Activated CD4-positive, CD25-positive, alpha-beta regulatory T cell treated with anti-CD3 and anti-CD28 coated beads, Interleukin-2, amount 50 U/mL, for 24 hours (primary cell): ENCODE measurements around the gene CRYZ.
"Not testable (repeated sequence)": the region's sequence is repeated elsewhere in the genome, so short reads cannot be mapped to it uniquely, and the experiment has no call there.

Source experiments
- ATAC-seq, 2 donors: fragments of 150-1000 bp; cut with Tn5 transposase; one replicate each; pipeline ENCODE4 v1.10.0; 2021; ENCODE audit warnings: mild to moderate bottlenecking in 1 of 2, moderate library complexity in 1 of 2

The CRYZ gene

DNA sequence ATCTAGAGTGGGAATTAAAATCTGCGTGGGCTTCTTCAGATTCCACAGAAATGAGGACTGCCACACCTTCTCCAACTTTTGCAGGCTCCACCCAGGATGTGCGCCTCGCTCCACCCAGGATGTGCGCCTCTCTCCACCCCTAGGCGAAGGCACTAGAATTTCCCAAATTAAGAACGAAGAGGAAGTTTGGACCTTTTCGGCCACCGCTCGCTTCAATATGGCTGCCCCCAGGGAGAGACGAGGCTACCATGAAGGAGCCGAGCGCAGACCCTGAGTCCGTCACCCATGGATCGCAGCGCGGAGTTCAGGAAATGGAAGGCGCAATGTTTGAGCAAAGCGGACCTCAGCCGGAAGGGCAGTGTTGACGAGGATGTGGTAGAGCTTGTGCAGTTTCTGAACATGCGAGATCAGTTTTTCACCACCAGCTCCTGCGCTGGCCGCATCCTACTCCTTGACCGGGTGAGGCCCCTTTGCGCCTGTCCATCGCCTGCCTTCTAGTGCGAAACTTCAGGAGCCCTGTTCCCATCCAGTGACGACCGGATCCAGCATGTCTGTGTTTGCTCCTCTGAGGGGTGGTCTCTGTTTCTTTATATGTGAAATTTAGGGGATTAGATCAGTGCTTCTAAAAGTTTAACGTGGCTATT is at the start of gene CRYZ, which contains the start of gene TYW3:
Gene CRYZ, minus strand, starts transcription at position 91 of the 644 bp plus-strand sequence. CDS start 8,229 bp downstream, outside the sequence.
Gene TYW3, plus strand, starts transcription at position 193 of the 644 bp plus-strand sequence. Its CDS starts 93 bp downstream, at position 286.
- peak; percentile 82 to 83 for ATAC-seq

DNA sequence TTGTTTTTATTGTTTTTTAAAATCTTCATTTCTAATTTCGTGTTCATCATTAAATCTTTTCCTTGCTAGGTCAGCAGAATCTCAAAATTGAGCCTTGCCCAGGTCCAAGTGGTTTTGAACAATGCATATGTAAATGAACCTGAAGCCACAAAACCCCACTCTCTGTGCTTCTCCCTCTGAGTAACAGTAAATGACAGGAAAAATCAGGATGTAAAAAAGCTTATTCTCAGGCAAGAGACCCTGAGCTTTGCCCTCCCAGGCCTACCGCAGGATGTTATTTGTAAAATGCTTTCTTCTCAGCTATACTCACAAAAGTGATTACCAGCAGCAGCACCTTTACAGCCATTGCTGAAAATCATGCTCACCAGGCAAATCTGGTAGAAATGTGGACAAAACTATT is 47.7 kb upstream of the CRYZ start:
- ATAC-seq = no peak

GRCh38 chr1:74779750-74780149 is 46.9 kb upstream of the CRYZ start:
- no peak for ATAC-seq

GRCh38 chr1:74777525-74777924 is 44.7 kb upstream of the CRYZ start:
- ATAC-seq = no peak

- no peak for ATAC-seq
Measured at GRCh38 chr1:74775735-74776134, 42.9 kb upstream of the CRYZ start.

- ATAC-seq = no peak
Measured at GRCh38 chr1:74773582-74773981, 40.7 kb upstream of the CRYZ start.

DNA sequence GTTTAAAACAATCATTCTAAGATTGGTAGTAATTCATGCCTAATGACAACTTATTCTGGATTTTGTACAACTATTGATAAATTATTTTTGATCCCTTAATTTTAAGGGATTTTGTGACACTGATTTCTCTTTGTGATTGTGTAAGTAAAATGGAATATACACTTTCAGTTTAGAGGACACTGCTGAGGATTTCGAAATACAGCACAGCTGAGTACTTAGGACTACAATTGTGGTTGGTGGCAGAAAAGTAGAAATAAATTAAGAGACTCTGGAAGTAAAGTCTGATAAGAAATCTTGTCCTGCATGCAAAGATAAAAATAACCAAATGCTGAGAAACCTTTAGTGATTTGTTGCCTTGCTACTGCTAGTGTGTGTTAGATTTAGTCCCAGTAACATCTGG is 40.1 kb upstream of the CRYZ start:
- ATAC-seq = no peak

GRCh38 chr1:74771913-74772515 is 39.2 kb upstream of the CRYZ start:
- ATAC-seq = no peak

- ATAC-seq = no peak
Measured at GRCh38 chr1:74767490-74767889, 34.6 kb upstream of the CRYZ start.

DNA sequence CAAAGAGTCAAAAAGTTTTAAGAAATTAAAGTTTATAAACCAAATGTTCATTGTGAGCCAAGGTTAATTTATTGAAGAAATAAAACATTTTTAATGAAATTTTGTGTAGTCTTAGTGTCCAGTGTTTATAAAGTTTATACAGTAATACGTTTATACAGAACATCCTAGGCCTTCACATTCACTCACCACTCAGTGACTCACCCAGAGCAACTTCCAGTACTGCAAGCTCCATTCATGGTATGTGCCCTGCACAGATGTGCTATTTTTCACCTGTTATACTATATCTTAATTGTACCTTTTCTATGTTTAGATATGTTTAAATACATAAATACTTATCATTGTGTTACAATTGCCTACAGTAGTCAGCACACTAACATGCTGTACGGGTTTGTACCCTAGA is 33.7 kb upstream of the CRYZ start:
- no peak for ATAC-seq

DNA sequence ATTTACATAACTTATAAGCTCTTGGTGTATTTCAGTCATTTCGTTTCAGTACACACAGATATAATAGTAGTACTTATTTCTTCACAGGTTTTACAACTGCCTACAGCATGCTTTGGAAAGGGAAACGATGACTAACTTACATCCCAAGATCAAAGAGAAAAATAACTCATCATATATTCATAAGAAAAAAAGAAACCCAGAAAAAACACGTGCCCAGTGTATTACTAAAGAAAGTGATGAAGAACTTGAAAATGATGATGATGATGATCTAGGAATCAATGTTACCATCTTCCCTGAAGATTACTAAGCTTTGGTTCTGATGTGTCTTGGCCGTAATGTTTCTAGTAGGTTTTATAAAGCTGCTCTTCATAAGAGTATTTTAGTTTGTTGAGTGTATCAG is 31.0 kb upstream of the CRYZ start:
- ATAC-seq = peak; percentile 84 to 89

DNA sequence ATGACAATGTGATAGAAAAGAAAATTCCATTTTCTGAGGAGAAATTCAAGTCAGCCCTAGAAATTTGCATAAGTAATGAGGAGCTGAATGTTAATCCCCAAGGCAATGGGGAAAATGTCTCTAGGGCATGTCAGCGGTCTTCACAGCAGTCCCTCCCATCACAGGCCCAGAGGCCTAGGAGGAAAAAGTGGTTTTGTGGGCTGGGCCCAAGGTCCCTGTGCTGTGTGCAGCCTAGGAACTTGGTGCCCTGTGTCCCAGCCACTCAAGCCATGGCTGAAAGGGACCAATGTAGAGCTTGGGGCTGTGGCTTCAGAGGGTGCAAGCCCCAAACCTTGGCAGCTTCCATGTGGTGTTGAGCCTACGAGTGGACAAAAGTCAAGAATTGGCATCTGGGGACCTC is 23.8 kb upstream of the CRYZ start:
- not testable (repeated sequence) for ATAC-seq

DNA sequence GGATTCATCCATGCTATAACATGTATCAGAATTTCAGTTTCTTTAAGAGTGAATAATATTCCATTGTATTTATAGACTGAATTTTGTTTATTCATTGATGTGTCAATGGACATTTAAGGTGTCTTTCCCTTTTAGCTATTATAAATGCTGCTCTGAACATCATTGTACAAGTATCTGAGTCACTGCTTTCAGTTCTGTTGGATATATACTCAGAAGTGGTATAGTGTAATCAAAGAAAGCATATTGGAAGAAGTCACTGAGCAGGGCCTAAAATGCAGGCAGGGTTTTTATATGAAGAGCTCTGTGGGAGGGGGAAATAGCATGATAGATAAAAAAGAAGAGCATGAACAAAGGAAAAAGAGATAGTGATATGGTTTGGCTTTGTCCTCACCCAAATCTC is 22.6 kb upstream of the CRYZ start:
- peak in 1 of 2 donors; percentile 63 for ATAC-seq

DNA sequence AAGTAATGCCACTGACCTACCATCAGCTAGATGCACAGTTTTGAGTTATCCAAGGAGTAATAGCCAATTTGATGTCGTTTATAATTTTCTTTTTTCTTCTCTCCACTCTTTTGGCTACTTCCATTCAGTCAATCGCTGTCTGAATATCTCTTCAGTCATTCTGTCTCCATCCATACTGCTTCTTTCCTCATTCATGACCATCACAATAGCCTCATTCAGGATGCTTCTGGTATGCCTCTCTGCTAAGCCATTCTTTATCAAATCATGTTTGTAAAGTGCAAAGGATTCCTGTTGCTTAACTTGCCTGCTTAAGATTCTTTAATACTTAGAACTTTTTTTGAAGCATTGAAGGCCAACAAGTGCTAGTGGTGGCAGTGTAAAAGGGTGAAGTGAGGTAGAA is 20.3 kb upstream of the CRYZ start:
- no peak for ATAC-seq

- ATAC-seq = no peak
Measured at GRCh38 chr1:74748960-74749359, 16.1 kb upstream of the CRYZ start.

DNA sequence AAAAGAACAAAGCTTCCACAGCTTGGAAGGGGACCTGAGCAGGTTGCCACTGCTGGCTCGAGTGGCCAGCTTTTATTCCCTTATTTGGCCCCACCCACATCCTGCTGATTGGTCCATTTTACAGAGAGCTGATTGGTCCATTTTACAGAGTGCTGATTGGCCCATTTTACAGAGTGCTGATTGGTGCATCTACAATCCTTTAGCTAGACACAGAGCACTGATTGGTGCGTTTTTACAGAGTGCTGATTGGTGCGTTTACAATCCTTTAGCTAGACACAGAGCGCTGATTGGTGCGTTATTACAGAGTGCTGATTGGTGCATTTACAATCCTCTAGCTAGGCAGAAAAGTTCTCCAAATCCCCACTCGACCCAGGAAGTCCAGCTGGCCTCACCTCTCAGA is 12.4 kb upstream of the CRYZ start:
- ATAC-seq = not testable (repeated sequence)

DNA sequence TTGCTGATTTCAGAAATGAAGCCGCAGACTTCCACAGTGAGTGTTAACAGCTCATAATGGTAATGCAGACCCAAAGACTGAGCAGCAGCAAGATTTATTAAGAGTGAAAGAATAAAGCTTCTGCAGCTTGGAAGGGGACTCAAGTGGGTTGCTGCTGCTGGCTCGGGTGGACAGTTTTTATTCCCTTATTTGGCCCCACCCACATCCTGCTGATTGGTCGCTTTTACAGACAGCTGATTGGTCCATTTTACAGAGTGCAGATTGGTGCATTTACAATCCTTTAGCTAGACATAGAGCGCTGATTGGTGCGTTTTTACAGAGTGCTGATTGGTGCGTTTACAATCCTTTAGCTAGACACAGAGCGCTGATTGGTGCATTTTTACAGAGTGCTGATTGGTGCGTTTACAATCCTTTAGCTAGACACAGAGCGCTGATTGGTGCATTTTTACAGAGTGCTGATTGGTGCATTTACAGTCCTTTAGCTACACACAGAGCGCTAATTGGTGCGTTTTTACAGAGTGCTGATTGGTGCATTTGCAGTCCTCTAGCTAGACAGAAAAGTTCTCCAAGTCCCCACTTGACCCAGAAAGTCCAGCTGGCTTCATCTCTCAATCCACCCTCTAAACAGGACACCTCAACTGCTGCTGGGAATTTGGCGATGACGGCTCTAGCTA is 7.6 kb upstream of the CRYZ start:
- not testable (repeated sequence) for ATAC-seq

DNA sequence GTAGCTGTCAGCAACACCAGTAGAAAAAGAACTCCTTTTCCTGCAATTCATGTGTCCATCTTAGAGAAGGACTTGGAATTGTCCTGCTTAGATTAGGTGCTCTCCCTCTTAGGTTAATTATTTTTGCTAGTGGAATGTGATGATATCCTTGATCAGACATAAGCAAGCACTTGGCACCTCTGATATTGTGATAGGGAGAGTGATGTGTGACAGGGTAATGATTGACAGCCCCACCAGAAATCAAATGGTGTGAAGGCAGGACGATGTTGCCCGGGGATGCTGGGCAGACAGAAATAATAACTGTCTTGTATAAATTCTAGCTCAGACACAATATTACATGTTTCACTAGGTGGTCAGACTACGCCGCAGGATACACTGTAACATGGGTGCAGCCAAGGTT is 4.5 kb upstream of the CRYZ start:
- ATAC-seq = no peak

- peak; percentile 59 to 66 for ATAC-seq
Measured at GRCh38 chr1:74733604-74734484, 994 bp upstream of the CRYZ start.

DNA sequence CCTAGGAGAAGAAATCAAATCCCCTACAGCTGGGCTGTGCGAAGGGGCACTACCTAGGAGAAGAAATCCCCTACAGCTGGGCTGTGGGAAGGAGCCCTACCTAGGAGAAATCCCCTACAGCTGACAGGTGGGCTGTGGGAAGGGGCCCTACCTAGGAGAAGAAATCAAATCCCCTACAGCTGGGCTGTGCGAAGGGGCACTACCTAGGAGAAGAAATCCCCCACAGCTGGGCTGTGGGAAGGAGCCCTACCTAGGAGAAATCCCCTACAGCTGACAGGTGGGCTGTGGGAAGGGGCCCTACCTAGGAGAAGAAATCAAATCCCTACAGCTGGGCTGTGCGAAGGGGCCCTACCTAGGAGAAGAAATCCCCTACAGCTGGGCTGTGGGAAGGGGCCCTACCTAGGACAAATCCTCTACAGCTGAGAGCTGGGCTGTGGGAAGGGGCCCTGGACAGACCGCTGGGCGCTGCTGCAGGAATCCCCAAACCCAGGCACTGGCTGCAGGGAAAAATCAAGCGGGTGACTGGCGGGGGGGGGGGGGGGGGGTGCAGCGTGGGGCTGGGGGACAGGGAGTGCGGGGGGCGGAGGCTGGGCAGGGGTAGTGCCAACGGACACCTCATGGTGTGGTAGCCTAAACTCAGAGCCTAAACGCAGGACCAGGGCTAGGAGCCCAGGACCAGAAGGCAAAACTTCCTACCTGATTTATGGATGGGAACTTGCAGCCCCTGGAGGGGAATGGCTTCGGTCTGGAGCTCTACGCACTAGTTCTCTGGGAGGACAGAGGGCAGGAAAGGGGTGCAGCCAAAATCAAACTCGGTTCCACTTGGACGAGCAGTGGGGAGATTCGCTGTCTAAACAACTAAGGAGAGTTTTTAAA is 541 bp downstream of the CRYZ start:
- ATAC-seq = peak; percentile 6 to 7

DNA sequence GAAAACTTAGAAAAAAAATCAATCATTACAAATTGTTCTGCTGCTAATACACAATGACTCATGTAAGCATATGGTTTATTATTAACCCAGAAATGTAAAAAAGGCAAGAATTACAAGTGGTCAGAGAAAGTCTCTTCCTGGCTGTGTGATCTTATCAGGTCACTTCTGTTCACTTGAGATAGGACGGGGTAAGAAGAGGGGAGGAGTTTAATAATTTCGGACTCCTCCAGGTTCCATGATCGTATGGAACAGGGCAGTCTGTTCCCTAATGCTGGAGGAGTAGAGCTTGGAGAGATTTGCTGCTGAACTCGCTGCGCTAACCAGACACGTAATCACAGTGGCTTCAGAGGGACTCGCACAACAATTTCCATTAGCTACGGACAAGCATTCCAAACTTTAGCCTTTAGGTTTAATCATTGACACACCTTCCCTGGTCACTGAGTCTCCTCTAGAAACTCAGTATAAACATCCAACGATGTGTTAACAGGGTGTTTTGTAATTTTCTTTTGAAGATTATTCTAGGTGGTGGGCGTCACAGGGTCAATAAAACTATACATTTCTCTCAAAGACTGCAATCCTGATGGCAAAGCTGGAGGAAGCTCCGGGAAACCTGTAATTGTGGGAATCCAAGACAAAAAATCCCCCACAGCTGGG is 1.3 kb downstream of the CRYZ start:
- ATAC-seq = no peak
